Adrenal gland (tissue), 5 donors: ENCODE measurements around the gene TMEM158.
A peak's percentile ranks its signal among the peaks of the same experiment; 100 is the strongest.

Experiments used
- CTCF ChIP-seq, 6 experiments: fragments of 450-650 bp in 4 of 6; fragments of 200-600 bp in 2 of 6; sonication (generic) in 1 of 6; IDR thresholded peaks; 1 replicate in 5 of 6; 2 replicates in 1 of 6; pipeline versions ENCODE4 v1.5.1 to v1.8.0; 2016 to 2021; ENCODE audit warnings: antibody characterized with exemption in 6 of 6, mild to moderate bottlenecking in 2 of 6, moderate library complexity in 1 of 6
- POLR2A ChIP-seq, 2 donors: fragments of 450-650 bp; IDR thresholded peaks; one replicate each; pipeline ENCODE4 v1.6.1; 2017; ENCODE audit warnings: antibody characterized with exemption in 2 of 2, mild to moderate bottlenecking in 2 of 2, moderate library complexity in 1 of 2
- donor health status: DM: no; HTN: no; CAD: no.

GRCh38 chr3:45210308-45211041, 15.6 kb downstream of the TMEM158 start:
- TF ChIP-seq CTCF (IDR thresholded peaks at IDR 0.05) (peak; percentile 69 to 97 (median 90)), POLR2A (IDR thresholded peaks at IDR 0.05) (no peak)
